ACC112 (cell line): ENCODE data around the gene PTGFRN.
"Not testable (repeated sequence)": the region's sequence is repeated elsewhere in the genome, so short reads cannot be mapped to it uniquely, and the experiment has no call there.

Experiments
- H2AFZ ChIP-seq: fragments of 200-600 bp; sonication (generic); one replicate; pipeline ENCODE4 v1.6.0; 2017; ENCODE audit warnings: antibody characterized with exemption, low read length; ENCODE audit not compliant: unreplicated experiment
- H3K27ac ChIP-seq: fragments of 200-600 bp; sonication (generic); 2 replicates; pipeline ENCODE4 v1.5.1; 2014; ENCODE audit warnings: low read depth, mild to moderate bottlenecking, antibody characterized with exemption, low read length, moderate library complexity
- H3K27me3 ChIP-seq: fragments of 200-600 bp; sonication (generic); 2 replicates; pipeline ENCODE4 v1.6.1; 2014; ENCODE audit warnings: mild to moderate bottlenecking, antibody characterized with exemption, low read length, moderate library complexity, mixed read lengths; ENCODE audit not compliant: insufficient read depth
- H3K36me3 ChIP-seq: fragments of 200-600 bp; sonication (generic); 2 replicates; pipeline ENCODE4 v1.6.1; 2016; ENCODE audit warnings: mild to moderate bottlenecking, antibody characterized with exemption, low read length, moderate library complexity, mixed read lengths; ENCODE audit not compliant: insufficient read depth
- H3K4me1 ChIP-seq: fragments of 200-600 bp; sonication (generic); one replicate; pipeline ENCODE4 v1.6.1; 2016; ENCODE audit warnings: low read length, mixed read lengths; ENCODE audit not compliant: insufficient read depth, unreplicated experiment, control insufficient read depth
- H3K4me3 ChIP-seq: fragments of 200-600 bp; sonication (generic); 2 replicates; pipeline ENCODE4 v1.5.1; 2014; ENCODE audit warnings: mild to moderate bottlenecking, low read depth, low read length
- H3K79me2 ChIP-seq: fragments of 200-600 bp; sonication (generic); one replicate; pipeline ENCODE4 v1.6.0; 2016; ENCODE audit warnings: low read length; ENCODE audit not compliant: control insufficient read depth, unreplicated experiment, insufficient read depth

PTGFRN gene

GRCh38 chr1:116909512-116910378, at the start of gene PTGFRN:
Gene PTGFRN, plus strand, starts transcription at chr1:116909916. Its CDS starts 288 bp downstream, at chr1:116910204.
- H2AFZ ChIP-seq = peak within 1 kb of the TSS; percentile 83
- peak within 1 kb of the TSS; percentile 24; the same call in 1 of the 2 replicates for H3K27ac ChIP-seq
- no peaks in the 10 kb centered on the region for H3K36me3 ChIP-seq
- H3K4me3 ChIP-seq = peak within 1 kb of the TSS; percentile 90
- H3K79me2 ChIP-seq = peaks cover 26% of the 10 kb centered on the region
- no peaks in the 10 kb centered on the region for H3K27me3 ChIP-seq
- peaks cover 13% of the 10 kb centered on the region for H3K4me1 ChIP-seq

- not testable (repeated sequence) for H3K27me3 ChIP-seq, H3K4me3 ChIP-seq, H3K27ac ChIP-seq, H3K36me3 ChIP-seq, H3K79me2 ChIP-seq, H2AFZ ChIP-seq
- peaks cover 11% of the 10 kb centered on the region for H3K4me1 ChIP-seq
These were observed 49.5 kb upstream of the PTGFRN start for GRCh38 chr1:116860167-116860566.

- H3K27ac ChIP-seq = no peak overlapping the region
- H3K4me3 ChIP-seq = no peak overlapping the region
- H2AFZ ChIP-seq = no peak overlapping the region
- H3K79me2 ChIP-seq = no peaks in the 10 kb centered on the region
- H3K27me3 ChIP-seq = no peaks in the 10 kb centered on the region
- H3K4me1 ChIP-seq = peaks cover 2% of the 10 kb centered on the region
- no peaks in the 10 kb centered on the region for H3K36me3 ChIP-seq
These were observed 48.6 kb upstream of the PTGFRN start for GRCh38 chr1:116861137-116861536.

- H3K79me2 ChIP-seq, H3K4me3 ChIP-seq, H3K4me1 ChIP-seq, H3K36me3 ChIP-seq, H2AFZ ChIP-seq, H3K27me3 ChIP-seq, H3K27ac ChIP-seq: not testable (repeated sequence)
These were observed 46.7 kb upstream of the PTGFRN start for GRCh38 chr1:116863031-116863430.

GRCh38 chr1:116866478-116866877, 43.2 kb upstream of the PTGFRN start:
- not testable (repeated sequence) for H3K79me2 ChIP-seq, H2AFZ ChIP-seq, H3K27me3 ChIP-seq, H3K27ac ChIP-seq, H3K36me3 ChIP-seq, H3K4me3 ChIP-seq, H3K4me1 ChIP-seq

- no peak overlapping the region for H3K4me3 ChIP-seq
- no peak overlapping the region for H2AFZ ChIP-seq
- no peak overlapping the region for H3K27ac ChIP-seq
- H3K36me3 ChIP-seq = no peaks in the 10 kb centered on the region
- peaks cover 6% of the 10 kb centered on the region for H3K4me1 ChIP-seq
- H3K27me3 ChIP-seq = 0 out of 2 replicates have a peak, but pooled peaks cover 5% of the 10 kb centered on the region
- H3K79me2 ChIP-seq = no peaks in the 10 kb centered on the region
These were observed 41.3 kb upstream of the PTGFRN start for GRCh38 chr1:116868385-116868784.

- Histone ChIP-seq H2AFZ (no peak overlapping the region), H3K79me2 (no peaks in the 10 kb centered on the region), H3K27me3 (0 out of 2 replicates have a peak, but pooled peaks cover 5% of the 10 kb centered on the region), H3K36me3 (no peaks in the 10 kb centered on the region), H3K27ac (no peak overlapping the region), H3K4me3 (no peak overlapping the region), H3K4me1 (peaks cover 11% of the 10 kb centered on the region)
These were observed 40.1 kb upstream of the PTGFRN start for GRCh38 chr1:116869611-116870010.

- Histone ChIP-seq H3K4me1 (peaks cover 11% of the 10 kb centered on the region), H2AFZ (no peak overlapping the region), H3K4me3 (no peak overlapping the region), H3K79me2 (no peaks in the 10 kb centered on the region), H3K27me3 (0 out of 2 replicates have a peak, but pooled peaks cover 5% of the 10 kb centered on the region), H3K27ac (no peak overlapping the region), H3K36me3 (no peaks in the 10 kb centered on the region)
These were observed 39.4 kb upstream of the PTGFRN start for GRCh38 chr1:116870300-116870699.

- H3K27ac ChIP-seq = peak overlapping the region; percentile 8; the same call in 1 of the 2 replicates
- H3K79me2 ChIP-seq = no peaks in the 10 kb centered on the region
- no peak overlapping the region for H2AFZ ChIP-seq
- no peak overlapping the region for H3K4me3 ChIP-seq
- H3K4me1 ChIP-seq = peaks cover 11% of the 10 kb centered on the region
- no peaks in the 10 kb centered on the region for H3K36me3 ChIP-seq
- 0 out of 2 replicates have a peak, but pooled peaks cover 5% of the 10 kb centered on the region for H3K27me3 ChIP-seq
These were observed 38.0 kb upstream of the PTGFRN start for GRCh38 chr1:116871779-116872146.

GRCh38 chr1:116873680-116874271, 35.9 kb upstream of the PTGFRN start:
- Histone ChIP-seq H2AFZ (no peak overlapping the region), H3K27ac (no peak overlapping the region), H3K79me2 (no peaks in the 10 kb centered on the region), H3K27me3 (0 out of 2 replicates have a peak, but pooled peaks cover 5% of the 10 kb centered on the region), H3K4me1 (peaks cover 20% of the 10 kb centered on the region), H3K36me3 (no peaks in the 10 kb centered on the region), H3K4me3 (no peak overlapping the region)
